K562 (cell line): ENCODE measurements around the gene ZBTB8A. TPM values are rescaled to one million over a fixed set of nuclear protein-coding genes. Genes with fewer than 3 reads are reported as not detected.

ENCODE experiments used
- ATAC-seq: fragments of 200-7000 bp; cut with Tn5 transposase; 3 replicates; pipeline ENCODE4 v1.9.1; 2020; ENCODE audit warnings: moderate library complexity
- Bru-seq: library from RNA; stranded (reverse); fragments of 400-500 nt; gene quantifications from one replicate; lab custom pipeline; 2021; lab: Mats Ljungman, UMichigan
- BruChase-seq, 2 experiments: library from RNA; stranded (reverse); fragments of 400-500 nt; gene quantifications; one replicate each; lab custom pipeline; 2021; lab: Mats Ljungman, UMichigan
- BruUV-seq: library from RNA; stranded (reverse); fragments of 400-500 nt; replicated peaks from 2 replicates; lab custom pipeline; 2021; lab: Mats Ljungman, UMichigan
- CTCF ChIA-PET: fragments of 300-600 bp; formaldehyde crosslinking; extraction: SDS; loops from one replicate; lab custom pipeline; 2021; ENCODE audit warnings: low intra/inter-chr PET ratio; lab: Yijun Ruan, JAX
- POLR2A ChIA-PET: fragments of 300-600, 350-650 bp; sonication (Branson Sonifier 250); formaldehyde crosslinking; extraction: SDS; loops from one replicate; lab custom pipeline; 2021; ENCODE audit warnings: antibody characterized with exemption, inconsistent platforms; lab: Yijun Ruan, JAX
- DNase-seq, 4 experiments: peaks; one replicate each; pipeline versions ENCODE4 v3.0.0 to v3.0.0-alpha.2; 2011 to 2018; ENCODE audit warnings: low spot score in 3 of 4, mixed read lengths in 3 of 4; ENCODE audit errors: extremely low read depth in 1 of 4
- FAIRE-seq: peaks from 2 replicates; lab custom pipeline; 2011; peaks lifted over from hg19 to GRCh38; lab: Jason Lieb, UNC
- H2AFZ ChIP-seq: 2 replicates; pipeline ENCODE4 v1.6.0; 2011; ENCODE audit warnings: low read depth, low read length, control low read depth, inconsistent platforms
- H3K27ac ChIP-seq: fragments of 200-600 bp; 3 replicates; pipeline ENCODE4 v1.8.0; 2011; ENCODE audit warnings: low read depth, mild to moderate bottlenecking, control low read depth, inconsistent platforms, low read length, moderate library complexity, mixed read lengths; ENCODE audit errors: extremely low read depth
- H3K27me3 ChIP-seq, 2 experiments: fragments of 300-600 bp in 1 of 2; 2 replicates in 1 of 2; 3 replicates in 1 of 2; pipeline versions ENCODE4 v1.6.0 to v1.8.0; 2011; ENCODE audit warnings: inconsistent platforms in 2 of 2, low read length in 2 of 2, mild to moderate bottlenecking in 1 of 2, mixed read lengths in 1 of 2, moderate library complexity in 1 of 2; ENCODE audit not compliant: control insufficient read depth in 2 of 2, insufficient read depth in 2 of 2
- H3K36me3 ChIP-seq: fragments of 300-600 bp; 3 replicates; pipeline ENCODE4 v1.8.0; 2011; ENCODE audit warnings: mild to moderate bottlenecking, low read length, inconsistent platforms; ENCODE audit not compliant: control insufficient read depth, insufficient read depth
- H3K4me1 ChIP-seq, 2 experiments: fragments of 200-600 bp in 1 of 2; replicated peaks in 1 of 2; 2 replicates in 1 of 2; 3 replicates in 1 of 2; pipeline versions ENCODE4 v1.5.1 to v1.8.0; 2011; ENCODE audit warnings: inconsistent platforms in 2 of 2, low read length in 2 of 2, mild to moderate bottlenecking in 1 of 2, mixed read lengths in 1 of 2, moderate library complexity in 1 of 2; ENCODE audit not compliant: control insufficient read depth in 2 of 2, insufficient read depth in 2 of 2
- H3K4me2 ChIP-seq: 2 replicates; pipeline ENCODE4 v1.6.1; 2011; ENCODE audit warnings: low read length, control low read depth, inconsistent platforms, mixed read lengths; ENCODE audit not compliant: insufficient read depth
- H3K4me3 ChIP-seq: fragments of 200-600 bp; sonication (generic), shearing (Covaris generic); 2 replicates; pipeline ENCODE4 v1.5.1; 2016; ENCODE audit warnings: control low read depth, inconsistent platforms
- H3K79me2 ChIP-seq: fragments of 200-600 bp; 3 replicates; pipeline ENCODE4 v1.8.0; 2011; ENCODE audit warnings: low read length, inconsistent platforms; ENCODE audit not compliant: control insufficient read depth, insufficient read depth
- H3K9ac ChIP-seq, 2 experiments: 2 replicates each; pipeline versions ENCODE4 v1.6.0 to v1.6.1; 2011; ENCODE audit warnings: low read depth in 2 of 2, low read length in 2 of 2, control low read depth in 1 of 2, inconsistent platforms in 1 of 2, mild to moderate bottlenecking in 1 of 2, mixed read lengths in 1 of 2; ENCODE audit not compliant: insufficient read depth in 1 of 2
- H3K9me1 ChIP-seq: one replicate; pipeline ENCODE4 v1.6.0; 2011; ENCODE audit warnings: inconsistent platforms, mild to moderate bottlenecking, low read length, moderate library complexity; ENCODE audit not compliant: control insufficient read depth, insufficient read depth
- H3K9me3 ChIP-seq: replicated peaks from 2 replicates; pipeline ENCODE4 v1.5.1; 2011; ENCODE audit warnings: low read depth, low read length, inconsistent platforms; ENCODE audit not compliant: control insufficient read depth, insufficient read depth
- H4K20me1 ChIP-seq: replicated peaks from 2 replicates; pipeline ENCODE4 v1.6.1; 2011; ENCODE audit warnings: low read length, inconsistent platforms, mixed read lengths; ENCODE audit not compliant: control insufficient read depth, insufficient read depth
- FOXM1 ChIP-seq, 2 experiments: fragments of 450-650 bp in 1 of 2; sonication (generic) in 1 of 2; formaldehyde crosslinking in 1 of 2; IDR thresholded peaks; 2 replicates each; pipeline versions ENCODE4 v1.6.1 to v1.9.0; 2017 to 2022; ENCODE audit warnings: low read depth in 2 of 2, mild to moderate bottlenecking in 2 of 2, missing genetic modification reagents in 1 of 2, moderate library complexity in 1 of 2
- TAF15 ChIP-seq: fragments of 200-400 bp; formaldehyde crosslinking; IDR thresholded peaks from 2 replicates; pipeline ENCODE4 v1.6.1; 2017; ENCODE audit warnings: mild to moderate bottlenecking, low read depth, low read length, moderate library complexity
- WGBS: fragments of 100-300 bp; shearing (Covaris generic); methylation state at CpG from one replicate; pipeline ENCODE4 v1.1.6; 2016; ENCODE audit warnings: low coverage, mixed read lengths; ENCODE audit not compliant: insufficient coverage; ENCODE audit errors: missing lambda C conversion rate; 5-methylcytosine and 5-hydroxymethylcytosine counted together
- in situ Hi-C: fragments of 300-500 bp; cut with MboI; formaldehyde crosslinking; loops from 4 replicates; pipeline ENCODE4 v1.15.0; 2018; ENCODE audit warnings: inconsistent platforms, mixed read lengths
- intact Hi-C: fragments of 100-400 bp; cut with micrococcal nuclease; formaldehyde crosslinking; loops from 2 replicates; pipeline ENCODE4 v1.14.2; 2022
- long read RNA-seq, 3 experiments: library from polyadenylated mRNA in 2 of 3; library from RNA in 1 of 3; unstranded in 2 of 3; stranded (forward) in 1 of 3; transcript quantifications; one replicate each; pipeline ENCODE4 v2.0.0, GENCODE V29; 2019 to 2022
- polyA minus RNA-seq, 3 experiments: library from RNA; depleted of rRNA, polyadenylated mRNA; stranded (reverse); fragments of >200 nt; gene quantifications; 2 replicates each; pipeline ENCODE4 v1.2.3, GENCODE V29; 2011
- polyA plus RNA-seq, 8 experiments: library from polyadenylated mRNA; depleted of rRNA in 4 of 8; stranded (reverse) in 5 of 8; unstranded in 3 of 8; fragments of >200 nt; fragmentation: Nextera tagmentation in 2 of 8; fragmentation: Illumina TruSeq in 1 of 8; extraction: Ambion mirVana in 2 of 8; extraction: Trizol in 1 of 8; gene quantifications; 2 replicates each; pipeline versions ENCODE4 v1.2.1 to v1.2.3, GENCODE V29; 2011 to 2014; ENCODE audit warnings: inconsistent platforms in 1 of 8, missing spikeins in 1 of 8
- total RNA-seq, 7 experiments: library from RNA; depleted of rRNA in 6 of 7; stranded (reverse); fragments of >200 nt in 6 of 7; fragmentation: Illumina TruSeq in 2 of 7; extraction: Trizol in 2 of 7; gene quantifications; 2 replicates each; pipeline versions ENCODE4 v1.2.1 to v1.2.3, GENCODE V29; 2011 to 2021; ENCODE audit warnings: low replicate concordance in 1 of 7
- TF ChIP-seq, protein P1 (sequence below), 2 experiments: fragments of 450-650 bp in 1 of 2; IDR thresholded peaks; 2 replicates each; pipeline ENCODE4 v1.6.1; 2011 to 2017; ENCODE audit warnings: low read depth in 2 of 2, antibody characterized with exemption in 1 of 2, borderline replicate concordance in 1 of 2, low read length in 1 of 2, mild to moderate bottlenecking in 1 of 2, mixed read lengths in 1 of 2; ENCODE audit not compliant: control insufficient read depth in 1 of 2
- TF ChIP-seq, protein P2 (sequence below): fragments of 450-650 bp; IDR thresholded peaks from 2 replicates; pipeline ENCODE4 v1.6.1; 2016
- TF ChIP-seq, protein P3 (sequence below): fragments of 450-650 bp; IDR thresholded peaks from 2 replicates; pipeline ENCODE4 v1.6.1; 2017; ENCODE audit warnings: antibody characterized with exemption

ZBTB8A gene
- total RNA-seq (2011; cell fraction: chromatin; rRNA removed; ENCODE audit: low replicate concordance): 0.35 and 0.51 TPM in 2 replicates
- 0.17 and 0.26 TPM in 2 replicates for total RNA-seq (2011; cell fraction: nucleolus; rRNA removed)
- total RNA-seq (2011; cell fraction: nucleoplasm; rRNA removed): 0.15 and 0.38 TPM in 2 replicates
- total RNA-seq (2014; rRNA removed): 0.05 and 0.08 TPM in 2 replicates
- 0.11 and 0.29 TPM in 2 replicates for total RNA-seq (2014; rRNA removed; fragmentation: Illumina TruSeq; extraction: Trizol)
- total RNA-seq (2015; rRNA removed; fragmentation: Illumina TruSeq; extraction: Trizol): 0.11 and 0.14 TPM in 2 replicates
- total RNA-seq (2021): 0.22 and 0.31 TPM in 2 replicates
- 0.64 and 2.0 TPM in 2 replicates for polyA plus RNA-seq (2011; rRNA removed)
- polyA plus RNA-seq (2011; cell fraction: cytosol; rRNA removed): 0.19 and 0.72 TPM in 2 replicates
- 0.09 and 0.80 TPM in 2 replicates for polyA plus RNA-seq (2011; cell fraction: nucleus; rRNA removed)
- polyA plus RNA-seq (2012): 0.08 and 0.17 TPM in 2 replicates
- 0.09 and 0.22 TPM in 2 replicates for polyA plus RNA-seq (2014; fragmentation: Illumina TruSeq; extraction: Trizol)
- under 1 TPM; 0.01 TPM for polyA plus RNA-seq (2014; fragmentation: Nextera tagmentation; extraction: Ambion mirVana)
- polyA plus RNA-seq (2014; rRNA removed): 0.08 and 0.09 TPM in 2 replicates
- 0.39 and 3.8 TPM in 2 replicates for polyA minus RNA-seq (2011; rRNA and poly(A)+ RNA removed)
- 0.29 and 1.1 TPM in 2 replicates for polyA minus RNA-seq (2011; cell fraction: cytosol; rRNA and poly(A)+ RNA removed)
- 0.27 and 0.67 TPM in 2 replicates for polyA minus RNA-seq (2011; cell fraction: nucleus; rRNA and poly(A)+ RNA removed)
- percentile 25 among the genes with signal in this experiment for Bru-seq, nascent RNA
- BruChase-seq, experiment 1, labeled RNA remaining after a 2-hour chase: percentile 29 among the genes with signal in this experiment
- percentile 41 among the genes with signal in this experiment for BruChase-seq, experiment 2, labeled RNA remaining after a 6-hour chase
- long read RNA-seq, experiment 1: 0 reads
- long read RNA-seq, experiment 2: 0 reads
- long read RNA-seq, experiment 3: 0 reads

DNA sequence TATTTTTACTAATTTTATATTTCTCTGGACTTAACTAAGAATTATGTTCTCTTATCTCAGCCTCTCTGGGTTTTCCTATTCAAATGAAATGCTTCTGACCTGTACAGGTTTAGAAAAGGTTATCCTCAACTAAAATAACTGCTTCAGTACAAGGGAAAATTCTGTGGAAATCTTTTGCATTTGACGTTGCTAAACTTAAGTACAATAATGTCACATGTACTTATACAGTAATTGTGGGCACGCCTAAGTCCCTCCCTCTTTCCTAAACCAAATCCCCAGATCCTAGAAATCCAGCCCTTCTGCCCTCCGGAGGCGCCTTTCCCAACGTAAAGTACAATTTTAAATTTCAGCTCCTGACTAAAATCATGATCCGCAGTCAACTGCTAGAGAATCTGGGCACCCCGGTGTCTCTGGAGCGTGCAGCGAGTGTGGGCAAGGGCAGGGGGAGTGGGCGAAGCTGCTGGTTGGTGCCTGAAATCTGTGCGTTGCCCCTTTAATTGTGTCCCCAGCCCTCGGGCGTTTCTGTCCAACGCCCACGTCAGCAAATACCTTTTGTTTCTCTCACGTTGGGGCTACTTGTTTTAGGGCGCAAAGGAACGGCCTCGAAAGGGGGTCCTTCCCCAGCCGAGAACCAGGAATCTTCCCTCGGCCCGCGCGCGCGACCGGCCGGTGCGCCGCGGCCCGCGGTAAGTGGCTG lies at the start of gene ZBTB8A:
Gene ZBTB8A (plus strand): TSS at position 541 of the 697 bp plus-strand sequence. CDS start 53,505 bp downstream, outside the sequence.
- no peaks in the 10 kb centered on the region for H3K9me1 ChIP-seq
- peak within 1 kb of the TSS in 1 of 2 experiments; percentile 75; a peak in 2 of 4 replicates for H3K9ac ChIP-seq
- WGBS: 8% methylated on average over 33 of the region's 33 CpGs
- POLR2A ChIA-PET: interaction anchor here (0.8 to 1.1 kb wide), 4 partner anchors 9 to 113 kb away, joined by 3 read pairs; no protein-coding TSS in a partner anchor
- CTCF ChIA-PET: interaction anchor here (0.6 to 0.8 kb wide), 3 partner anchors 17 to 688 kb away, joined by 3 read pairs; no protein-coding TSS in a partner anchor
- peak in 3 of 4 experiments; percentile 17 to 25 (median 20) for DNase-seq
- no peaks in the 10 kb centered on the region for H3K36me3 ChIP-seq
- no peaks in the 10 kb centered on the region for H3K9me3 ChIP-seq
- peaks cover 36 to 48% of the 10 kb centered on the region in 2 experiments for H3K27me3 ChIP-seq
- in situ Hi-C loops: no loop called here
- intact Hi-C loops: no loop called here
- H4K20me1 ChIP-seq: no peaks in the 10 kb centered on the region
- peak within 1 kb of the TSS; percentile 28; the same call in 1 of the 2 replicates for H3K4me3 ChIP-seq
- H3K27ac ChIP-seq: no peak within 1 kb of the TSS
- BruUV-seq: no TSS peak
- H2AFZ ChIP-seq: peak within 1 kb of the TSS; percentile 66
- FAIRE-seq: no peak
- peaks cover 9 to 12% of the 10 kb centered on the region in 2 experiments for H3K4me1 ChIP-seq
- H3K79me2 ChIP-seq: no peaks in the 10 kb centered on the region
- ATAC-seq: no peak
- peak within 1 kb of the TSS; percentile 34 for H3K4me2 ChIP-seq
- TF ChIP-seq, protein P1, sequence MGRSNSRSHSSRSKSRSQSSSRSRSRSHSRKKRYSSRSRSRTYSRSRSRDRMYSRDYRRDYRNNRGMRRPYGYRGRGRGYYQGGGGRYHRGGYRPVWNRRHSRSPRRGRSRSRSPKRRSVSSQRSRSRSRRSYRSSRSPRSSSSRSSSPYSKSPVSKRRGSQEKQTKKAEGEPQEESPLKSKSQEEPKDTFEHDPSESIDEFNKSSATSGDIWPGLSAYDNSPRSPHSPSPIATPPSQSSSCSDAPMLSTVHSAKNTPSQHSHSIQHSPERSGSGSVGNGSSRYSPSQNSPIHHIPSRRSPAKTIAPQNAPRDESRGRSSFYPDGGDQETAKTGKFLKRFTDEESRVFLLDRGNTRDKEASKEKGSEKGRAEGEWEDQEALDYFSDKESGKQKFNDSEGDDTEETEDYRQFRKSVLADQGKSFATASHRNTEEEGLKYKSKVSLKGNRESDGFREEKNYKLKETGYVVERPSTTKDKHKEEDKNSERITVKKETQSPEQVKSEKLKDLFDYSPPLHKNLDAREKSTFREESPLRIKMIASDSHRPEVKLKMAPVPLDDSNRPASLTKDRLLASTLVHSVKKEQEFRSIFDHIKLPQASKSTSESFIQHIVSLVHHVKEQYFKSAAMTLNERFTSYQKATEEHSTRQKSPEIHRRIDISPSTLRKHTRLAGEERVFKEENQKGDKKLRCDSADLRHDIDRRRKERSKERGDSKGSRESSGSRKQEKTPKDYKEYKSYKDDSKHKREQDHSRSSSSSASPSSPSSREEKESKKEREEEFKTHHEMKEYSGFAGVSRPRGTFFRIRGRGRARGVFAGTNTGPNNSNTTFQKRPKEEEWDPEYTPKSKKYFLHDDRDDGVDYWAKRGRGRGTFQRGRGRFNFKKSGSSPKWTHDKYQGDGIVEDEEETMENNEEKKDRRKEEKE (IDR thresholded peaks at IDR 0.05; ENCODE audit: borderline replicate concordance in 1 of 2, control insufficient read depth in 1 of 2, low read depth in 2 of 2, low read length in 1 of 2): no peak
- TF ChIP-seq, protein P2, sequence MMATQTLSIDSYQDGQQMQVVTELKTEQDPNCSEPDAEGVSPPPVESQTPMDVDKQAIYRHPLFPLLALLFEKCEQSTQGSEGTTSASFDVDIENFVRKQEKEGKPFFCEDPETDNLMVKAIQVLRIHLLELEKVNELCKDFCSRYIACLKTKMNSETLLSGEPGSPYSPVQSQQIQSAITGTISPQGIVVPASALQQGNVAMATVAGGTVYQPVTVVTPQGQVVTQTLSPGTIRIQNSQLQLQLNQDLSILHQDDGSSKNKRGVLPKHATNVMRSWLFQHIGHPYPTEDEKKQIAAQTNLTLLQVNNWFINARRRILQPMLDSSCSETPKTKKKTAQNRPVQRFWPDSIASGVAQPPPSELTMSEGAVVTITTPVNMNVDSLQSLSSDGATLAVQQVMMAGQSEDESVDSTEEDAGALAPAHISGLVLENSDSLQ: no peak
- no peak for TF ChIP-seq FOXM1 (IDR thresholded peaks at IDR 0.05; ENCODE audit: low read depth)
- no peak for TF ChIP-seq FOXM1 (CRISPR knock-in tag; IDR thresholded peaks at IDR 0.05; ENCODE audit: low read depth)
- no peak for TF ChIP-seq TAF15
- TF ChIP-seq, protein P3, sequence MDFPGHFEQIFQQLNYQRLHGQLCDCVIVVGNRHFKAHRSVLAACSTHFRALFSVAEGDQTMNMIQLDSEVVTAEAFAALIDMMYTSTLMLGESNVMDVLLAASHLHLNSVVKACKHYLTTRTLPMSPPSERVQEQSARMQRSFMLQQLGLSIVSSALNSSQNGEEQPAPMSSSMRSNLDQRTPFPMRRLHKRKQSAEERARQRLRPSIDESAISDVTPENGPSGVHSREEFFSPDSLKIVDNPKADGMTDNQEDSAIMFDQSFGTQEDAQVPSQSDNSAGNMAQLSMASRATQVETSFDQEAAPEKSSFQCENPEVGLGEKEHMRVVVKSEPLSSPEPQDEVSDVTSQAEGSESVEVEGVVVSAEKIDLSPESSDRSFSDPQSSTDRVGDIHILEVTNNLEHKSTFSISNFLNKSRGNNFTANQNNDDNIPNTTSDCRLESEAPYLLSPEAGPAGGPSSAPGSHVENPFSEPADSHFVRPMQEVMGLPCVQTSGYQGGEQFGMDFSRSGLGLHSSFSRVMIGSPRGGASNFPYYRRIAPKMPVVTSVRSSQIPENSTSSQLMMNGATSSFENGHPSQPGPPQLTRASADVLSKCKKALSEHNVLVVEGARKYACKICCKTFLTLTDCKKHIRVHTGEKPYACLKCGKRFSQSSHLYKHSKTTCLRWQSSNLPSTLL: no peak
